CD4-positive, alpha-beta T cell treated with Interleukin-21 for 1 hour (primary cell): ENCODE measurements around the gene INPP5A.
"Not testable (repeated sequence)": the region's sequence is repeated elsewhere in the genome, so short reads cannot be mapped to it uniquely, and the experiment has no call there.

Experiments used
- DNase-seq: peaks from one replicate; pipeline ENCODE4 v3.0.0-alpha.2; 2020

Gene INPP5A

GRCh38 chr10:132537684-132538001 is at the start of gene INPP5A:
TSS of gene INPP5A (plus strand) at chr10:132537787. CDS start at chr10:132538097, 310 bp downstream.
- no peak for DNase-seq

DNA sequence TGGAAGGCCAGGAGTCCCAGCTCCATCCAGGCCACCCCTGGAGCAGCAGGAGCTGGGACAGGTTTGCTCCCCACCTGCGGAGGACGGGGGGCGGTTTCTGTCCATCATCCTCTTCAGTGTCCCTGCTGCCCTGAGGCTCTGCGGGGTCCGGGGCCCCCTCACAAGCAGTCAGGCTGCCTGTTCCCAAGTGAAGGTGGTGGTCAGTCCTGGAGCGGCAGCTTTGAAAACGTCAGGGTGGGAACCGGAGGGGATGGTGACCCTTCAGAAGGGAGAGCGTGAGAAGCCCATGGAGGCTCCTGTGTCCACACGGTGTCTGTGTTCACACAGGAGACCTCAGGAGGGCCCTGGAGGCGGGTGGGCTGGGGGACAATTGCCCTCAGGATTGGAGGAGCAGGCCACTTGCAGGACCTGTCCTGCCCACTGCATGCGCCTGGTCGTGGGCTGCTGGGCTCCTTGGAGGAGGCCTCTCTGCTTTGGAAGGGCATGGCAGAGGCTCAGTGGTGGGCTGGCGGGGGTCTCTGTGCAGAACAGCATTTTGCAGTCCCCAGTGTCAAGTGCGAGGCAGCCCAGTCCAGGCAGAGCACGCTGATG is 49.3 kb upstream of the INPP5A start:
- no peak for DNase-seq

GRCh38 chr10:132489053-132489703 is 48.4 kb upstream of the INPP5A start:
- DNase-seq, result no peak

DNA sequence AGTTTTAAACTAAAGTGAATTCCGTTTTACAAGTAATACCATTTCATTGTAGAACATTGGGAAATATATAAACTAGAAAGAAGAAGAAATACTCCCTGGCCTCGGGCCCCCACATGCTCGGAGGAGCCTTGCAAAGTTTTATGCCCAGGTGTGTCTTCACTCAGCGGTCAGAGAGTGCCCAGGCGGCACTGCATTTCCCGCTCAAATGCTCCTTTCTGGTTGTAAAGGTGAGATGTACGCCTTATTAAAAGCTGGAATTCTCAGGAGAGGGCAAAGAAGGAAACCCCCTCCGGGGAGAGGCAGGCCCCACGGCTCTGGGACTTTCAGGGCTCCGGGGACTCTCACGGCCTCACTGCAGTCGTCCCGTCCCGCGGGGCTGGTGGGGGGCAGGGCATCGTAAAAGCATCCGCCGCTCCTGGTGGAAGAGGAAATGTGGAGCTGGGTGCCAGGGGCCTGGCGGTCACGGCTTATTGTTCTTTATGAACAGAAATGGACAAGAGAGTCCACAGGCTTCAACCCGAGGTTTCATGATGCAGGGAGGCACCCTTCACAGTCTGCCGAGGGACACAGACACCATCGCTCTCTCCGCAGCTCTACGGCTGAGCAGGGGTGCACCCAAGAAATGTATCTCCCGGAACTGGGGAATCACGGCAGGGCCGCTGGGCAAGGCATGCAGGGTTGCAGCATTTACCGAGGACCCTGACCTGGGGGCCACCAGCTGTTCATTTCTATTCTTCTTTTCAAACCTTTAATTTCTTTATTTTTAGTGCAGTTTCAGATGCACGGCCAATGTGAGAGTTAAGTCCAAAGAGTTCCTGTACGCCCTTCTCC is 47.7 kb upstream of the INPP5A start:
- no peak for DNase-seq

- not testable (repeated sequence) for DNase-seq
Observed at GRCh38 chr10:132491534-132491933, 46.1 kb upstream of the INPP5A start.

DNA sequence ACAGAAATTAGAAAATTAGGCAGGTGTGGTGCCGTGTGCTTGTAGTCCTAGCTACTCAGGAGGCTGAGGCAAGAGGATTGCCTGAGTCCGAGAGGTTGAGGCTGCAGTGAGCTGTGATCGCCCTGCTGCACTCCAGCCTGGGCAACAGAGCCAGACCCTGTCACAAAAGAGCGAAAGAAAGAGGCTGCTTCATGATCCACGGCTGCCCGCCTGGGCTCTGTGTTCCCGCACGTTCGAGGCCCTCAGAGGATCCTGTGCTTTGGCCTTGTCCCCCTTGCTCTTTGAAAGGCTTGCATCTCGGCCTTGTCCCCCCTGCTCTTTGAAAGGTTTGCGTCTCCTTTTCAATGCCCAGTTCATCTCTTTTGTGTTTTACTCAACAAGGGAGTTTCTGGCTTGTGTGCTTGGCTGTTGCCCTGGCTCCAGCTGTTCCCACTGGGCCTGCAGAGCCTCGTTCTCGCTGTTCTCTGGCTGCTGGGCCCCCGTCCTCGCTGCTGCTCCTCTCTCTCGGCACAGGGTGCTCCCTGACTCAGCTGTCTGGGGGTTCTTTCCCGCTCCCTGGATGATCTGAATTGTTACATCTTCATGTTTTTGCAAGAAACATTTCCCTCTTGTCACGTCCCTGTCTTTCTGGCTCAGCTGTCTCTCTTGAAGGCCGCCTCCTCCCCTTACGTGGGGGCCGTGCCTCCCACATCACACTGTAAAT is 45.1 kb upstream of the INPP5A start:
- no peak for DNase-seq

GRCh38 chr10:132493246-132493755 is 44.3 kb upstream of the INPP5A start:
- no peak for DNase-seq

DNA sequence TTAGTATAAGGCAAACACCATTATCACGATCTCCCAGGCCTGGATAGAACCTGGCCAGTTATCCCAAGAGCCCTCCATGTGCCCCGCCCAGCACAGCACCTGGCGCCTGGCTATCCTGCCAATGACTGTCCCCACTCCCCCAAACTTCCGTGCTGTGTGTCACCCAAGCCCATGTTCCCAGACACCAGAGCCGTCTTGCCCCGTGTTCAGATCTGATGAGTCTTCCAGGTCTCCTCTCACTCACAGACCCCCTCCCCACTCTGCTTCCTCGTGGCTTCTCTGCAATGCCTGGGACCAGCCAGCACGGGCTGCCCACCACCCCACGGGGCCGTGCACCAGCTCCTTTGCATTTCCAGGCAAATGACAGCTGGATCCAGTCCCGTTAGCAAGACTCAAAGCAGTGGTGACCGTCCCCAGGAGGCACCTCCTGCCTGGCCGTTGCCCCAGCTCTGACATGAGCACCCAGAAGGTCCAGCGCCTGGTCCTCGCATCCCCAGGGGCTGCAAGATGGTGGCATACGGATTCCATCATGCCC is 43.8 kb upstream of the INPP5A start:
- no peak for DNase-seq

- DNase-seq, result no peak
Observed at GRCh38 chr10:132494866-132495630, 42.5 kb upstream of the INPP5A start.

- DNase-seq, result no peak
Observed at GRCh38 chr10:132496360-132497062, 41.1 kb upstream of the INPP5A start.

DNA sequence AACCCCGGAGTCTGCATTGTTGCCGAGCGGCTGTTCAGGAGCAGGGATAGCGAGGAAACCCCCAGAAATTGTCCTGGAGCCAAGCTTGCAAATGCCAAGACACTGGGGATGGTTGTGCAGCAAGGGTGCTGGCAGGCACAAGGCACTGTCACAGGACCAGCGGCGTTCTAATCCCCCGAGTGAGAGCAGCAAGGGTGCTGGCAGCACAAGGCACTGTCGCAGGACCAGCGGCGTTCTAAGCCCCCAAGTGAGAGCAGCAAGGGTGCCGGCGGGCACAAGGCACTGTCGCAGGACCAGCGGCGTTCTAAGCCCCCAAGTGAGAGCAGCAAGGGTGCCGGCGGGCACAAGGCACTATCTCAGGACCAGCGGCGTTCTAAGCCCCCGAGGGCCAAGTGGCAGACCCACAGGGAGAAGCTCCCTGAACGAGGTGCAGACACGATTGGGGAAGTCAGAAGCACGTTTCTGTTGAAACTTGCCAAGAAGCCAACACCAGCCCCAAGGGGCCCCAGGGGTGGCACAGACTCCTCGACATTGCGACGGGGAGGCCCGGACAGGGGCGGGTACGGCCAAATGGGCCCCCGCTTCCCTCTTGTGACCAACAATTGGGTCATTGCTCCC is 40.4 kb upstream of the INPP5A start:
- no peak for DNase-seq

DNA sequence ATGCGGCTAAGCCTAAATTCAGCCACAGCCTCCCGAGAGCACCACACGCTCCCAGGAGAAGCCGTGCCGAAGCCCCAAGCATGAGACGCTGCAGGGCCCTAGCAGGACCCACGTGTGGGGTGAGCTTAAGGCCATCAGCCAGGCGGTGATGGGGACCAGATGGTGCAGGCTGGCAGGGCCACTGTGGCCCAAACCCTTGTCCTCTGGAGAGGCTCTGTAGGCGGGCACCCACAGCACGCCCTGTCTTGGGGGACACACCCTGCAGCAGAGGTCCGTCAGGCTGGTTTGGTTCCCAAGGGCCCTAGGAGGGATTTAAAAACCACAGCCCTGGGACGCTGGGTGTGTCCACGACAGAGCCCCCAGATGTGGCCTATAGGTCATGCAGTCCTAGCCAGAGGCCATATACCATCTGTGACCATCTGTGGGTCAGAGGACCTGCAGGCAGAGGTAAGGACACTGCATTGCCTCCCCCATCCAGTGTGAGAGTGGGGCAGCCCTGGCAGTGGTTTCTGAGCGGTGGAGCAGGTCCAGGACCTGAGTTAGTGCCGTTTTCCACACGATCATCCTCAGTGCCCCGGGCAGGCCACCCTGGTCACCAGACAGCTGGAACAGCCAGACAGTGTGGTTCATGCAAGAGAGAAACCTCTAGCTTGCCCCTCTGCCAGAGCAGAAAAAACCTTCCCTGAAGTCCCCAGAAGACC is 39.6 kb upstream of the INPP5A start:
- DNase-seq, result no peak

DNA sequence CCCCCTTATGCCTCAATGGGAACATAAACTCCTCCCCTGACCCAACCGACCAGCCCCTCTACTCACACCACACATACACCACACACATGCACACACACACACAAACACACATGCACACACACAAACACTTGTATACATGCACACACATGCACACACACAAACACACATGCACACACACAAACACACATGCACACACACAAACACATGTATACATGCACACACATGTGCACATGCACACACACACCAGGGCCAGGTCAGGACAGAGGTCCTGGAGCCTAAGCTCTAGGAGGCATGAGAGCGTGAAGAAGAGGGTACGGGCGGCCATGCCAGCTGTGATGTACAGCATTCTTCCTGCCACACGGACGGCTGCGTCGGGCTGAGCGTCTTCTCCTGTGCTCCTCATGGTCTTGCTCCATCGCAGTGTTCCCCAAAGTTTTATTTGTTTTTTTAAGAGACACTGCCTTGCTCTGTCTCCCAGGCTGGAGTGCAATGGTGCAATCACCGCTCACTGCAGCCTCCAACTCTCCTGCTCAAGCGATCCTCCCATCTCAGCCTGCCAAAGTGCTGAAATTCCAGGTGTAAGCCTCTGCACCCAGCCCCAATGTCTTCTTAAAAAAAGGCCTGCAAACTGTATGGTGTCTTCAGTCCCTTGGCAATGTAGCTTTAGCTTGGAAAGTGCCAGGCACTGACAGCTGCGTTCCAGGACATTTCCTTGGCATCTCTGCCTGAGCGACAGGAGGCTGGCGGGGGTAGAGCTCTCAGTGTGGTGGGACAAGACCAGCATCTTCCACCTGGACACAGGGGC is 38.8 kb upstream of the INPP5A start:
- DNase-seq, result no peak

DNA sequence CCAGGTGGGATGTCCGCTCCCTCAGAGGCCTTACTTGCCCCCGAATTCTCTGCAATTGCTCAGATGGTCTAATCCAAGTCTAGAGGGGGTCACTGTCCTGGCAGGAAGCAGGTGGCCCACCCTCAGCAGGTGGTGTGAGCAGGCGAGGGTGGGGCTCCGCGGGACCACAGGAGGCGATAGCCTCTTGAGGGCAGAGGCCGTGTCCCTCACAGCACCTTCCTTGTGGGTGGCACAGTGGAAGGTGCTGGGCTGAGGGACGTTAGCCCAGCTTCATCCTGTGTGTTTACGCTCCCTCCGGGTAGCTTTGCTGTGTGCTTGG is 38.3 kb upstream of the INPP5A start:
- DNase-seq, result no peak

GRCh38 chr10:132500781-132501415 is 36.7 kb upstream of the INPP5A start:
- DNase-seq, result no peak

DNA sequence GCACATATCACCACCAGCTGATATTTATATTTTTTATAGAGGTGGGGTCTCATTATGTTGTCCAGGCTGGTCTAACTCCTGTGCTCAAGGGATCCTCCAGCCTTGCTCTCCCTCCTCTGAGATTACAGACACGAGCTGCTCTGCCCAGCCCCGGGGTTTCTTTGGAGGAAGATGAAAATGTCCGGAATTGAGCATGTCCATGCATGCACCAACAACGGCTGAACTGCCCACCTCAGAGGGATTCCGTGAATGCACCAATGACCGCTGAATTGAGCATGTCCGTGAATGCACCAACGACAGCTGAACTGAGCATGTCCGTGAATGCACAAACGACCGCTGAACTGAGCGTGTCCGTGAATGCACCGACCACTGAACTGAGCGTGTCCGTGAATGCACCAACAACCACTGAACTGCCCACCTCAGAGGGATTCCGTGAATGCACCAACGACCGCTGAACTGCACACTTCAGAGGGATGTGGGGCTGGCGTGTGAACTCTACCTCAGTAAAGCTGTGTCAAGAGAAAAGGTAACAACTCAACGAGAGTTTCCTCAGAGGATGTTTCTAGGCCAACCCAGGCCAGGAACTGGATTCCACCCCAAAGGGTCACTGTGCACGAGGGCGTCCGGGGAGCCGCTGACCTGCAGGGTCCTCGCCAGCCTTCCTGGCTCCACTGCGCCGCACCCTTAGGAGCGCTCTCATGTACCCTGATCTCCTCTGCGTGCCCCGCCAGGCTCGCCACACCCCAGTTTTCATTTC is 34.9 kb upstream of the INPP5A start:
- no peak for DNase-seq

- DNase-seq, result no peak
Observed at GRCh38 chr10:132503581-132504421, 33.8 kb upstream of the INPP5A start.
